OCI-LY7 (cell line): ENCODE data around the gene MEP1B.
A peak's percentile ranks its signal among the peaks of the same experiment; 100 is the strongest.

Experiments
- EZH2phosphoT487 ChIP-seq: fragments of 200-600 bp; sonication (generic); IDR thresholded peaks from 2 replicates; pipeline ENCODE4 v1.6.1; 2018; ENCODE audit warnings: low read depth, borderline replicate concordance, mild to moderate bottlenecking, mixed run types, antibody characterized with exemption, low read length, moderate library complexity, mixed read lengths
- TF ChIP-seq, protein P1 (sequence below): fragments of 200-600 bp; sonication (generic); conservative IDR thresholded peaks from 2 replicates; pipeline ENCODE4 v1.5.1; 2014; ENCODE audit warnings: mild to moderate bottlenecking, antibody characterized with exemption, low read length, moderate library complexity, mixed read lengths

DNA sequence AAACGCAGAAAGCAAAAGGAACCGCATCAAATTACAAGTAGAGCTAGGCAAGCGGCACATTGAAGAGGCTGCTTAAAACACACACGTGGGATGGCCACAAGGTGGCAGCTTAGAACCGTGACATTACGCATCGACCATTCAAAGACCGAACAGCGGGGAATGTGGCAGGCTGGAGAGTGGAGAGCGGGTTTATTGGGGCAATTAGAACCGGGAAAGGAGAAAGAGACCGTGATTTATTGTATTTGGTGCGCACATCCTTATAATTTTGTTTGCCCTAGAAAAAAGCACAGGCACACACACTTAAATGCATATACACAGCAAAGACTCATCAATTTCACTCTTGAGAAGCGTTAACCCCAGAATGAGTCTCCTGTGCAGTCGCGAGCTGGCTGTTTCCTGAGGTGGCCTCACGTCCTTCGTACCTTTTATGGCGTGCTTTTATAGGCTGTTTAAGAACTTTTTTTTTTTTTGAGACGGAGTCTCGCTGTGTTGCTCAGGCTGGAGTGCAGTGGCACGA, 31.7 kb upstream of the MEP1B start:
- TF ChIP-seq, protein P1, sequence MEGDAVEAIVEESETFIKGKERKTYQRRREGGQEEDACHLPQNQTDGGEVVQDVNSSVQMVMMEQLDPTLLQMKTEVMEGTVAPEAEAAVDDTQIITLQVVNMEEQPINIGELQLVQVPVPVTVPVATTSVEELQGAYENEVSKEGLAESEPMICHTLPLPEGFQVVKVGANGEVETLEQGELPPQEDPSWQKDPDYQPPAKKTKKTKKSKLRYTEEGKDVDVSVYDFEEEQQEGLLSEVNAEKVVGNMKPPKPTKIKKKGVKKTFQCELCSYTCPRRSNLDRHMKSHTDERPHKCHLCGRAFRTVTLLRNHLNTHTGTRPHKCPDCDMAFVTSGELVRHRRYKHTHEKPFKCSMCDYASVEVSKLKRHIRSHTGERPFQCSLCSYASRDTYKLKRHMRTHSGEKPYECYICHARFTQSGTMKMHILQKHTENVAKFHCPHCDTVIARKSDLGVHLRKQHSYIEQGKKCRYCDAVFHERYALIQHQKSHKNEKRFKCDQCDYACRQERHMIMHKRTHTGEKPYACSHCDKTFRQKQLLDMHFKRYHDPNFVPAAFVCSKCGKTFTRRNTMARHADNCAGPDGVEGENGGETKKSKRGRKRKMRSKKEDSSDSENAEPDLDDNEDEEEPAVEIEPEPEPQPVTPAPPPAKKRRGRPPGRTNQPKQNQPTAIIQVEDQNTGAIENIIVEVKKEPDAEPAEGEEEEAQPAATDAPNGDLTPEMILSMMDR: peak; percentile 78
- TF ChIP-seq EZH2phosphoT487: no peak
